PC-3 (cell line): ENCODE results near the gene MBOAT1. TPM values are rescaled to one million over a fixed set of nuclear protein-coding genes. Genes with fewer than 3 reads are reported as not detected.

ENCODE experiments used
- ATAC-seq: fragments of 200-7000 bp; cut with Tn5 transposase; 2 replicates; pipeline ENCODE4 v1.9.1; 2020; ENCODE audit warnings: mild to moderate bottlenecking, moderate library complexity
- BruUV-seq: library from RNA; stranded (reverse); fragments of 400-500 nt; replicated peaks from 2 replicates; lab custom pipeline; 2021; lab: Mats Ljungman, UMichigan
- CTCF ChIA-PET: fragments of 300-600 bp; sonication (Branson Sonifier 250); formaldehyde crosslinking; loops from one replicate; lab custom pipeline; 2022; ENCODE audit warnings: antibody characterized with exemption; lab: Charles Lee
- POLR2A ChIA-PET: fragments of 300-600 bp; sonication (Branson Sonifier 250); formaldehyde crosslinking; loops from one replicate; lab custom pipeline; 2022; ENCODE audit warnings: antibody characterized with exemption; ENCODE audit not compliant: unreplicated experiment; lab: Charles Lee
- DNase-seq: peaks from one replicate; pipeline ENCODE4 v3.0.0-alpha.2; 2015
- H2AFZ ChIP-seq: fragments of 300-600 bp; sonication (generic); 2 replicates; pipeline ENCODE4 v1.6.0; 2016; ENCODE audit warnings: antibody characterized with exemption, low read length
- H3F3A ChIP-seq: fragments of 300-600 bp; sonication (generic); one replicate; pipeline ENCODE4 v1.6.0; 2017; ENCODE audit warnings: antibody characterized with exemption, low read length, control low read depth, mild to moderate bottlenecking; ENCODE audit not compliant: unreplicated experiment
- H3K27ac ChIP-seq: fragments of 300-600 bp; sonication (generic); 2 replicates; pipeline ENCODE4 v1.5.1; 2016; ENCODE audit warnings: mild to moderate bottlenecking, low read length
- H3K27me3 ChIP-seq: fragments of 300-600 bp; sonication (generic); 2 replicates; pipeline ENCODE4 v1.6.1; 2016; ENCODE audit warnings: low read length, mixed read lengths
- H3K36me3 ChIP-seq: fragments of 300-600 bp; sonication (generic); 2 replicates; pipeline ENCODE4 v1.6.1; 2016; ENCODE audit warnings: low read depth, mixed run types, low read length, mixed read lengths
- H3K4me1 ChIP-seq: fragments of 300-600 bp; sonication (generic); 2 replicates; pipeline ENCODE4 v1.5.1; 2016; ENCODE audit warnings: low read length; ENCODE audit not compliant: insufficient read depth
- H3K4me2 ChIP-seq: fragments of 300-600 bp; sonication (generic); 2 replicates; pipeline ENCODE4 v1.6.0; 2016; ENCODE audit warnings: low read length
- H3K4me3 ChIP-seq: fragments of 300-600 bp; sonication (generic); 2 replicates; pipeline ENCODE4 v1.5.1; 2016; ENCODE audit warnings: mild to moderate bottlenecking, low read length, mixed read lengths
- H3K79me2 ChIP-seq: fragments of 300-600 bp; sonication (generic); 2 replicates; pipeline ENCODE4 v1.6.1; 2017; ENCODE audit warnings: low read length, mixed read lengths
- H3K9ac ChIP-seq: fragments of 300-600 bp; sonication (generic); 2 replicates; pipeline ENCODE4 v1.6.0; 2016; ENCODE audit warnings: mild to moderate bottlenecking, low read length
- H3K9me2 ChIP-seq: fragments of 300-600 bp; sonication (generic); replicated peaks from 2 replicates; pipeline ENCODE4 v1.6.1; 2016; ENCODE audit warnings: mixed run types, low read length, mixed read lengths
- H3K9me3 ChIP-seq: fragments of 300-600 bp; sonication (generic); 2 replicates; pipeline ENCODE4 v1.6.1; 2016; ENCODE audit warnings: low read length, mixed read lengths
- H4K20me1 ChIP-seq: fragments of 300-600 bp; sonication (generic); 2 replicates; pipeline ENCODE4 v1.6.1; 2016; ENCODE audit warnings: low read length, mixed read lengths
- EZH2 ChIP-seq: fragments of 300-600 bp; sonication (generic); IDR thresholded peaks from one replicate; pipeline ENCODE4 v1.6.1; 2017; ENCODE audit warnings: antibody characterized with exemption, mild to moderate bottlenecking, low read length; ENCODE audit not compliant: unreplicated experiment
- EZH2phosphoT487 ChIP-seq: fragments of 300-600 bp; sonication (generic); IDR thresholded peaks from 2 replicates; pipeline ENCODE4 v1.6.1; 2018; ENCODE audit warnings: mild to moderate bottlenecking, antibody characterized with exemption, low read length, borderline replicate concordance
- intact Hi-C: fragments of 100-400 bp; cut with micrococcal nuclease; formaldehyde crosslinking; loops from 2 replicates; pipeline ENCODE4 v1.9.0; 2023
- total RNA-seq: library from RNA; depleted of rRNA; stranded (reverse); fragments of >200 nt; gene quantifications from 2 replicates; pipeline ENCODE4 v1.2.3, GENCODE V29; 2014
- TF ChIP-seq, protein P1 (sequence below): fragments of 300-600 bp; sonication (generic); conservative IDR thresholded peaks from 2 replicates; pipeline ENCODE4 v1.5.1; 2017; ENCODE audit warnings: antibody characterized with exemption, low read depth, mild to moderate bottlenecking, low read length

Gene MBOAT1
- total RNA-seq, 1 experiment from 2014 or later = 8.4 TPM

DNA sequence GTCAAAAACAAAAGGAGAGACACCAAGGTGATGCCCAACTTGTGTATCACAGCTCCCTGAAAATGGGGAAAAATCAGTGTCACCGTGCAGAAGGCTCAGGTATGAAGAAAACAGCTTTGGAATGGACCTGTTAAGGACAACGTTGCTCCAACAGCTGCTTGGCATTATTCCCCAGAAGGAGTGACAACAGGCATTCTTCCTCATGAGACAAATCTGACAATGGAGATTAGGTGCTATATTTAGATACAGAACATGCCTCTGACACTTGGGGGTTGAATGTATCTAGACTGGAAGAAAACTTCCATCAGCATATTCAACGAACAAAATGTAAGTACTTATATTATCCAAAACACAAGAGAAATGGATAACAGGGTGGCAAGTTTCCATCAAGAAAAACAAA, 87.7 kb downstream of the MBOAT1 start:
- DNase-seq = no peak
- Histone ChIP-seq H3K4me1 (no peaks in the 10 kb centered on the region; the same call in 1 of the 2 replicates), H3K27ac (no peak overlapping the region), H2AFZ (no peak overlapping the region), H3K9ac (no peak overlapping the region), H3K27me3 (no peaks in the 10 kb centered on the region), H3K4me3 (no peak overlapping the region), H3K4me2 (no peak overlapping the region), H3K9me2 (no peaks in the 10 kb centered on the region), H3K9me3 (no peaks in the 10 kb centered on the region), H3F3A (no peaks in the 10 kb centered on the region), H3K36me3 (no peaks in the 10 kb centered on the region), H3K79me2 (no peaks in the 10 kb centered on the region), H4K20me1 (no peaks in the 10 kb centered on the region)
- CTCF ChIA-PET = no interaction called here
- TF ChIP-seq EZH2 = no peak
- TF ChIP-seq, protein P1, sequence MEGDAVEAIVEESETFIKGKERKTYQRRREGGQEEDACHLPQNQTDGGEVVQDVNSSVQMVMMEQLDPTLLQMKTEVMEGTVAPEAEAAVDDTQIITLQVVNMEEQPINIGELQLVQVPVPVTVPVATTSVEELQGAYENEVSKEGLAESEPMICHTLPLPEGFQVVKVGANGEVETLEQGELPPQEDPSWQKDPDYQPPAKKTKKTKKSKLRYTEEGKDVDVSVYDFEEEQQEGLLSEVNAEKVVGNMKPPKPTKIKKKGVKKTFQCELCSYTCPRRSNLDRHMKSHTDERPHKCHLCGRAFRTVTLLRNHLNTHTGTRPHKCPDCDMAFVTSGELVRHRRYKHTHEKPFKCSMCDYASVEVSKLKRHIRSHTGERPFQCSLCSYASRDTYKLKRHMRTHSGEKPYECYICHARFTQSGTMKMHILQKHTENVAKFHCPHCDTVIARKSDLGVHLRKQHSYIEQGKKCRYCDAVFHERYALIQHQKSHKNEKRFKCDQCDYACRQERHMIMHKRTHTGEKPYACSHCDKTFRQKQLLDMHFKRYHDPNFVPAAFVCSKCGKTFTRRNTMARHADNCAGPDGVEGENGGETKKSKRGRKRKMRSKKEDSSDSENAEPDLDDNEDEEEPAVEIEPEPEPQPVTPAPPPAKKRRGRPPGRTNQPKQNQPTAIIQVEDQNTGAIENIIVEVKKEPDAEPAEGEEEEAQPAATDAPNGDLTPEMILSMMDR = no peak
- POLR2A ChIA-PET = no interaction called here
- intact Hi-C loops = no loop called here
- BruUV-seq = no TSS peak
- ATAC-seq = no peak

DNA sequence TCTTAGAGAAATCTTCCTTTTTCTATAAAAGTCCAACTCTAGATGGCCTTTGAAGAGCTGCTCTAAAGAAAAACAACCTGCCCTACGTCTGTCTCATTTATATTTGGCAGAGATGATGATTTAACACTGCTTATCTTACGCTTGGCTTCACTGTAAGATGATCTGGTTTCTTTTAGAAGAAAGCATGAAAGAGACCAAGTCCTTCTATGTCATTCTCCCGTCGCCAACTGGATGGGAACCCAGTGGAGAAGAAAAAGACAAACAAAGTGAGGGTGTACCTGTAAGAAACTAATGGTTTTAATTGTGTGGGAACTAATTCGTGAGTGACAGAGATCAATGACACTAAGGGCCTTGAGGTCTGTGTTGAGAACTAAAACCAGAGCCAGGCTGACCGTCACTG, 92.8 kb downstream of the MBOAT1 start:
- POLR2A ChIA-PET = no interaction called here
- no peaks in the 10 kb centered on the region for H3F3A ChIP-seq
- no peak overlapping the region for H3K4me2 ChIP-seq
- intact Hi-C loops = no loop called here
- H3K79me2 ChIP-seq = no peaks in the 10 kb centered on the region
- no TSS peak for BruUV-seq
- DNase-seq = no peak
- H3K9ac ChIP-seq = no peak overlapping the region
- H3K27me3 ChIP-seq = no peaks in the 10 kb centered on the region
- TF ChIP-seq EZH2 = no peak
- no peak for TF ChIP-seq EZH2phosphoT487
- TF ChIP-seq, protein P1 = no peak
- H3K9me3 ChIP-seq = no peaks in the 10 kb centered on the region
- CTCF ChIA-PET = interaction anchor here (0.5 kb wide), 1 partner anchor 1603 kb away, joined by 7 read pairs; no protein-coding TSS in a partner anchor
- H3K27ac ChIP-seq = no peak overlapping the region
- no peaks in the 10 kb centered on the region for H4K20me1 ChIP-seq
- H3K36me3 ChIP-seq = no peaks in the 10 kb centered on the region
- H3K4me1 ChIP-seq = peaks cover 20% of the 10 kb centered on the region
- no peak overlapping the region for H2AFZ ChIP-seq
- no peak for ATAC-seq
- no peak overlapping the region for H3K4me3 ChIP-seq
- H3K9me2 ChIP-seq = no peaks in the 10 kb centered on the region

DNA sequence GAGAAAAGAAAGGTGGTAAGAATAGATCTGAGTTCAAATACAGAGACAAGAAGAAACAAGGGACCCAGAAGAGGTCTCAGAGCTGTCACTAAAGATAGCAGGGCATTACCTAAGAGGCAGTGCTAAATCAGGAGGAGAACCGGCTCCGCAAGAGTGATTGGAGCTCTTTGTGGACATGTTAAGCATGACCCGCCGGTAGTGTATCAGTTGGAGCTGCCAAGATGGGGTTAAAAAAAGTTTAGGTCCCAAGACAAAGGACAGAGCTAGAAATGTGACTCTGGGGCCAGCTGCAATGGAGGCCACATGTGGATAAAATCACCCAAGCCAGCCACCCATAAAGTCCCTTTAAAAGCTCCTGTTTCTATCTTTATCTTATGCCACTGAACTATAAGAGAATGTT, 93.4 kb downstream of the MBOAT1 start:
- BruUV-seq = no TSS peak
- intact Hi-C loops = no loop called here

More for the DNA sequence above, 93.4 kb downstream of the MBOAT1 start:
- CTCF ChIA-PET = no interaction called here
- H2AFZ ChIP-seq = no peak overlapping the region
- no peaks in the 10 kb centered on the region for H3K36me3 ChIP-seq
- H3K27me3 ChIP-seq = no peaks in the 10 kb centered on the region
- no peak overlapping the region for H3K4me3 ChIP-seq
- ATAC-seq (no peak), DNase-seq (no peak)
- no peaks in the 10 kb centered on the region for H3F3A ChIP-seq
- TF ChIP-seq, protein P1 = no peak
- no peak for TF ChIP-seq EZH2phosphoT487
- TF ChIP-seq EZH2 = no peak
- peaks cover 20% of the 10 kb centered on the region for H3K4me1 ChIP-seq
- no peak overlapping the region for H3K9ac ChIP-seq
- POLR2A ChIA-PET = no interaction called here
- no peaks in the 10 kb centered on the region for H4K20me1 ChIP-seq
- H3K27ac ChIP-seq = no peak overlapping the region
- no peaks in the 10 kb centered on the region for H3K9me3 ChIP-seq
- no peaks in the 10 kb centered on the region for H3K79me2 ChIP-seq
- H3K9me2 ChIP-seq = no peaks in the 10 kb centered on the region
- H3K4me2 ChIP-seq = no peak overlapping the region
